Panc1 (cell line): ENCODE data around the gene LNX1. TPM values are rescaled to one million over a fixed set of nuclear protein-coding genes. Genes with fewer than 3 reads are reported as not detected.

Source experiments
- ATAC-seq: fragments of 200-7000 bp; cut with Tn5 transposase; 2 replicates; pipeline ENCODE4 v1.9.1; 2020; ENCODE audit warnings: mild to moderate bottlenecking, moderate library complexity
- BruUV-seq: library from RNA; stranded (reverse); fragments of 400-500 nt; replicated peaks from 2 replicates; lab custom pipeline; 2021; lab: Mats Ljungman, UMichigan
- CTCF ChIA-PET: fragments of 300-600 bp; sonication (Branson Sonifier 250); formaldehyde crosslinking; loops from one replicate; lab custom pipeline; 2022; ENCODE audit warnings: antibody characterized with exemption; lab: Charles Lee
- POLR2A ChIA-PET: fragments of 300-600 bp; sonication (Branson Sonifier 250); formaldehyde crosslinking; loops from one replicate; lab custom pipeline; 2022; ENCODE audit warnings: antibody characterized with exemption; lab: Charles Lee
- DNase-seq: peaks from one replicate; pipeline ENCODE4 v3.0.0-alpha.2; 2010; ENCODE audit warnings: low read depth, low spot score
- H3K27ac ChIP-seq: 2 replicates; pipeline ENCODE4 v1.5.1; 2011; ENCODE audit warnings: mild to moderate bottlenecking, low read length, inconsistent platforms
- H3K27me3 ChIP-seq: fragments of 200-500 bp; sonication (Bioruptor generic); 2 replicates; pipeline ENCODE4 v1.6.0; 2014; ENCODE audit warnings: low read length, inconsistent platforms; ENCODE audit not compliant: control insufficient read depth, insufficient read depth
- H3K36me3 ChIP-seq: fragments of 200-500 bp; sonication (Bioruptor generic); 2 replicates; pipeline ENCODE4 v1.5.1; 2014; ENCODE audit warnings: inconsistent platforms, mild to moderate bottlenecking, low read length, moderate library complexity; ENCODE audit not compliant: control insufficient read depth, insufficient read depth
- H3K4me1 ChIP-seq: 2 replicates; pipeline ENCODE4 v1.5.1; 2011; ENCODE audit warnings: inconsistent platforms, mild to moderate bottlenecking, low read length, moderate library complexity; ENCODE audit not compliant: control insufficient read depth, insufficient read depth
- H3K4me3 ChIP-seq, 2 experiments: 2 replicates each; pipeline ENCODE4 v1.5.1; 2011 to 2012; ENCODE audit warnings: low read depth in 2 of 2, low read length in 2 of 2, mild to moderate bottlenecking in 2 of 2, inconsistent platforms in 1 of 2, moderate library complexity in 1 of 2
- H3K9me3 ChIP-seq: fragments of 200-500 bp; sonication (Bioruptor generic); 2 replicates; pipeline ENCODE4 v1.5.1; 2014; ENCODE audit warnings: low read depth, mild to moderate bottlenecking, inconsistent platforms, low read length, moderate library complexity; ENCODE audit not compliant: control insufficient read depth, insufficient read depth
- CTCF ChIP-seq: fragments of 450-650 bp; IDR thresholded peaks from 2 replicates; pipeline ENCODE4 v1.5.1; 2017; ENCODE audit warnings: mild to moderate bottlenecking
- POLR2AphosphoS5 ChIP-seq: IDR thresholded peaks from 2 replicates; pipeline ENCODE4 v1.6.1; 2012; ENCODE audit warnings: mild to moderate bottlenecking, low read depth, low read length, moderate library complexity
- SIN3A ChIP-seq: IDR thresholded peaks from 2 replicates; pipeline ENCODE4 v1.6.1; 2012; ENCODE audit warnings: low read depth, mild to moderate bottlenecking, low read length, moderate library complexity, borderline replicate concordance; ENCODE audit not compliant: insufficient read depth
- TCF7L2 ChIP-seq: IDR thresholded peaks from 2 replicates; pipeline ENCODE4 v1.6.1; 2011; ENCODE audit warnings: mild to moderate bottlenecking, low read depth, low read length, inconsistent platforms
- in situ Hi-C: cut with HindIII; loops from 2 replicates; pipeline ENCODE4 v1.10.0; 2016; ENCODE audit warnings: low sequenced_read_pairs, low pct_unique_long_range_greater_than_20kb
- intact Hi-C: fragments of 100-400 bp; cut with micrococcal nuclease; formaldehyde crosslinking; loops from one replicate; pipeline ENCODE4 v1.10.0; 2022; ENCODE audit not compliant: unreplicated experiment
- total RNA-seq: library from RNA; stranded (reverse); gene quantifications from one replicate; pipeline ENCODE4 v1.2.1, GENCODE V29; 2021; ENCODE audit not compliant: unreplicated experiment
- TF ChIP-seq, protein P1 (sequence below), 2 experiments: IDR thresholded peaks; 2 replicates each; pipeline ENCODE4 v1.6.1; 2011 to 2012; ENCODE audit warnings: low read depth in 2 of 2, control low read depth in 1 of 2, low read length in 1 of 2, mild to moderate bottlenecking in 1 of 2, moderate library complexity in 1 of 2; ENCODE audit not compliant: insufficient read depth in 1 of 2

LNX1 gene
- total RNA-seq, 1 experiment from 2014 or later: 0.18 TPM

DNA sequence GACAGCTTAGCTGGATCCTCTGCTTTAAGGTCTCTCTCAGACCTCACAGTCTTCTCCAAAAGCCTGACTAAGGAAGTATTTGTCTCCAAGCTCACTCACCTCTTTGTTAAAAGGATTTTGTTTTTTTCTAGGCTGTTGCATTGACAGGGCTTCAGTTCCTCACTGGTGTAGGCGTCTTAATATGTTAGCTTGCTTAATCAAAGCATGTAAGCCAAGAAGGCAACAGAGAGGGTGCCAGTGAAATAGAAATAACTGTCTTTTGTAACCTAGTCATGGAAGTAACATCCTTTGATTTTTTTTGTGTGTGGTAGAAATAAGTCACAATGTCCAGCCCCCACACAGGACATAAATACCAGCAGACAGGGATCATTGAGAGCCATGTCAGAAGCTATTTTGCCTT is 155.0 kb downstream of the LNX1 start:
- ATAC-seq (no peak), DNase-seq (no peak)
- CTCF ChIA-PET: no interaction called here
- Histone ChIP-seq H3K4me1 (no peaks in the 10 kb centered on the region), H3K4me3 (no peak overlapping the region), H3K36me3 (peaks cover 5% of the 10 kb centered on the region), H3K9me3 (no peaks in the 10 kb centered on the region), H3K27ac (no peak overlapping the region), H3K27me3 (no peaks in the 10 kb centered on the region)
- POLR2A ChIA-PET: no interaction called here
- intact Hi-C loops: no loop called here
- BruUV-seq: no TSS peak
- TF ChIP-seq, protein P1, sequence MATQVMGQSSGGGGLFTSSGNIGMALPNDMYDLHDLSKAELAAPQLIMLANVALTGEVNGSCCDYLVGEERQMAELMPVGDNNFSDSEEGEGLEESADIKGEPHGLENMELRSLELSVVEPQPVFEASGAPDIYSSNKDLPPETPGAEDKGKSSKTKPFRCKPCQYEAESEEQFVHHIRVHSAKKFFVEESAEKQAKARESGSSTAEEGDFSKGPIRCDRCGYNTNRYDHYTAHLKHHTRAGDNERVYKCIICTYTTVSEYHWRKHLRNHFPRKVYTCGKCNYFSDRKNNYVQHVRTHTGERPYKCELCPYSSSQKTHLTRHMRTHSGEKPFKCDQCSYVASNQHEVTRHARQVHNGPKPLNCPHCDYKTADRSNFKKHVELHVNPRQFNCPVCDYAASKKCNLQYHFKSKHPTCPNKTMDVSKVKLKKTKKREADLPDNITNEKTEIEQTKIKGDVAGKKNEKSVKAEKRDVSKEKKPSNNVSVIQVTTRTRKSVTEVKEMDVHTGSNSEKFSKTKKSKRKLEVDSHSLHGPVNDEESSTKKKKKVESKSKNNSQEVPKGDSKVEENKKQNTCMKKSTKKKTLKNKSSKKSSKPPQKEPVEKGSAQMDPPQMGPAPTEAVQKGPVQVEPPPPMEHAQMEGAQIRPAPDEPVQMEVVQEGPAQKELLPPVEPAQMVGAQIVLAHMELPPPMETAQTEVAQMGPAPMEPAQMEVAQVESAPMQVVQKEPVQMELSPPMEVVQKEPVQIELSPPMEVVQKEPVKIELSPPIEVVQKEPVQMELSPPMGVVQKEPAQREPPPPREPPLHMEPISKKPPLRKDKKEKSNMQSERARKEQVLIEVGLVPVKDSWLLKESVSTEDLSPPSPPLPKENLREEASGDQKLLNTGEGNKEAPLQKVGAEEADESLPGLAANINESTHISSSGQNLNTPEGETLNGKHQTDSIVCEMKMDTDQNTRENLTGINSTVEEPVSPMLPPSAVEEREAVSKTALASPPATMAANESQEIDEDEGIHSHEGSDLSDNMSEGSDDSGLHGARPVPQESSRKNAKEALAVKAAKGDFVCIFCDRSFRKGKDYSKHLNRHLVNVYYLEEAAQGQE (IDR thresholded peaks at IDR 0.05; ENCODE audit: insufficient read depth in 1 of 2, low read depth in 2 of 2, low read length in 1 of 2): no peak
- TF ChIP-seq SIN3A (no peak), TCF7L2 (no peak), CTCF (no peak)
- in situ Hi-C loops: no loop called here

DNA sequence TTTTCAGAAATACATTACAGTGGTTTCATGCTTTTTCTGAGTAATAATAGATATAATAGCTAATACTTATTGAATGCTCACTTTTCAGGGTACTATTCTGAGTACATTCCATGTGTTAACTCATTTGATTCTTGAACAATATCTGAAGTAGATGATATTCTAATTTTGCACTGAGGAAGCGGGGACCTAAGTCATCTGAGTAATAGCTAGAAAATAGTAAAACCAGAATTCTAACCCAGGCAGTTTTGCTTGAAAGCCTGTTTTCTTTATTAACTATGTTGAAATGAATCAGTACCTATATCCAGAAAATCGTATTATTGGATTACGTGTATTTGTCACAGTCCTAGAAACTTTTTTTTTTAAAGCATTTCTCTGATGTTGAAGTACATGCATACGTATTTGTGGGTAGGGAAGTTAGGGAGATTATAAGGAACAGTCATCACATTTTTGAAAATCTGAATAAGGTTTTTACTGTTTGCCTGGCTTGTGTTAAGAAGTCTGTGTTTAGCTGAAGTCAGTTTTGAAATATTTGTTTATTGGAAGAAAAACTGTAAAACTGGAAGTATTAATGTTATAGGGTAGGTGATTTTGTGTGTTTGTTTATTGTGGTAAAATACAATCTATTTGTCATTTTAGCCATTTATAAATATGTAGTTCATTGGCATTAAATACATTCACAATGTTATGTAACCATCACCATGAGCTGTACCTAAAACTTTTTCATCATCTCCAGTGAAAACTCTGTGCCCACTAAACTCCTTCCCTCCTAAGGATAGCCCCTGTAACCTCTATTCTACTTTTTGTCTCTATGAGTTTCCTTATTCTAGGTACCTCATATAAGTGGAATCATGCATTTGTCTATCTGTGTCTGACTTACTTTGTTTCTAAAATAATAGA is 158.5 kb downstream of the LNX1 start:
- CTCF ChIA-PET: no interaction called here
- no peaks in the 10 kb centered on the region for H3K9me3 ChIP-seq
- no peak for DNase-seq
- no peak for ATAC-seq
- H3K27ac ChIP-seq: no peak overlapping the region
- no TSS peak for BruUV-seq
- H3K4me3 ChIP-seq: no peak overlapping the region
- POLR2A ChIA-PET: interaction anchor here (0.6 kb wide), 1 partner anchor 735 kb away, joined by 7 read pairs; no protein-coding TSS in a partner anchor
- in situ Hi-C loops (no loop called here), intact Hi-C loops (no loop called here)
- H3K4me1 ChIP-seq: no peaks in the 10 kb centered on the region
- H3K36me3 ChIP-seq: peaks cover 14% of the 10 kb centered on the region
- H3K27me3 ChIP-seq: no peaks in the 10 kb centered on the region
- TF ChIP-seq, protein P1 (IDR thresholded peaks at IDR 0.05; ENCODE audit: insufficient read depth in 1 of 2, low read depth in 2 of 2, low read length in 1 of 2): no peak
- TF ChIP-seq CTCF (no peak), POLR2AphosphoS5 (no peak), TCF7L2 (no peak), SIN3A (no peak)
